Liver (tissue), 9 donors: Measurements from ENCODE around the gene OSBPL5. TPM values are rescaled to one million over a fixed set of nuclear protein-coding genes. Genes with fewer than 3 reads are reported as not detected.
"Not testable (repeated sequence)": the region's sequence is repeated elsewhere in the genome, so short reads cannot be mapped to it uniquely, and the experiment has no call there.

ENCODE experiments used
- DNase-seq: peaks from one replicate; pipeline ENCODE4 v3.0.0-alpha.2; 2017; ENCODE audit warnings: low spot score
- H3K27ac ChIP-seq, 2 donors: one replicate each; pipeline ENCODE4 v1.7.0; 2013; ENCODE audit warnings: inconsistent platforms in 2 of 2, low read length in 2 of 2, control low read depth in 1 of 2, low read depth in 1 of 2, mild to moderate bottlenecking in 1 of 2
- H3K27me3 ChIP-seq, 4 donors: one replicate each; pipeline versions ENCODE4 v1.6.1 to v1.7.0; 2013; ENCODE audit warnings: low read length in 3 of 4, inconsistent platforms in 1 of 4, mild to moderate bottlenecking in 1 of 4, moderate library complexity in 1 of 4; ENCODE audit not compliant: control insufficient read depth in 4 of 4, insufficient read depth in 4 of 4
- H3K36me3 ChIP-seq, 4 donors: one replicate each; pipeline versions ENCODE4 v1.6.1 to v1.7.0; 2013; ENCODE audit warnings: low read length in 3 of 4, mild to moderate bottlenecking in 3 of 4, low read depth in 1 of 4, moderate library complexity in 1 of 4; ENCODE audit not compliant: control insufficient read depth in 4 of 4, insufficient read depth in 3 of 4
- H3K4me1 ChIP-seq, 4 donors: one replicate each; pipeline versions ENCODE4 v1.6.1 to v1.7.0; 2013; ENCODE audit warnings: low read length in 3 of 4, mild to moderate bottlenecking in 3 of 4, moderate library complexity in 1 of 4; ENCODE audit not compliant: control insufficient read depth in 4 of 4, insufficient read depth in 4 of 4
- H3K4me3 ChIP-seq, 3 donors: one replicate each; pipeline versions ENCODE4 v1.6.1 to v1.7.0; 2013; ENCODE audit warnings: low read length in 3 of 3, control low read depth in 1 of 3, low read depth in 1 of 3, mild to moderate bottlenecking in 1 of 3
- H3K9ac ChIP-seq, 2 donors: one replicate each; pipeline ENCODE4 v1.7.0; 2013; ENCODE audit warnings: low read length in 2 of 2, mild to moderate bottlenecking in 2 of 2, moderate library complexity in 2 of 2, control low read depth in 1 of 2, low read depth in 1 of 2
- H3K9me3 ChIP-seq, 4 donors: one replicate each; pipeline versions ENCODE4 v1.6.1 to v1.7.0; 2013; ENCODE audit warnings: low read length in 3 of 4; ENCODE audit not compliant: control insufficient read depth in 4 of 4
- CTCF ChIP-seq: fragments of 150-350 bp; IDR thresholded peaks from 2 replicates; pipeline ENCODE4 v1.5.1; 2017; ENCODE audit warnings: improper control_type of control experiment, low read depth, low read length; ENCODE audit not compliant: missing input control
- EGR1 ChIP-seq, 2 donors: IDR thresholded peaks; 2 replicates each; pipeline ENCODE4 v1.6.1; 2016 to 2018; ENCODE audit warnings: antibody characterized with exemption in 2 of 2, low read depth in 2 of 2
- FOXA1 ChIP-seq: IDR thresholded peaks from 2 replicates; pipeline ENCODE4 v1.6.1; 2016; ENCODE audit warnings: antibody characterized with exemption
- FOXA2 ChIP-seq: IDR thresholded peaks from 2 replicates; pipeline ENCODE4 v1.6.1; 2016; ENCODE audit warnings: antibody characterized with exemption
- GABPA ChIP-seq, 2 donors: IDR thresholded peaks in 1 of 2; conservative IDR thresholded peaks in 1 of 2; 2 replicates each; pipeline ENCODE4 v1.6.1; 2016; ENCODE audit warnings: antibody characterized with exemption in 2 of 2, mild to moderate bottlenecking in 1 of 2, moderate library complexity in 1 of 2
- HNF4A ChIP-seq, 2 donors: conservative IDR thresholded peaks; 2 replicates each; pipeline ENCODE4 v1.6.1; 2016; ENCODE audit warnings: antibody characterized with exemption in 2 of 2, mild to moderate bottlenecking in 2 of 2
- HNF4G ChIP-seq: IDR thresholded peaks from 2 replicates; pipeline ENCODE4 v1.6.1; 2016; ENCODE audit warnings: antibody characterized with exemption
- JUND ChIP-seq, 2 donors: IDR thresholded peaks; 2 replicates each; pipeline ENCODE4 v1.6.1; 2016; ENCODE audit warnings: antibody characterized with exemption in 2 of 2
- NR2F2 ChIP-seq: IDR thresholded peaks from 2 replicates; pipeline ENCODE4 v1.6.1; 2016; ENCODE audit warnings: antibody characterized with exemption
- RAD21 ChIP-seq, 2 donors: IDR thresholded peaks; 2 replicates each; pipeline ENCODE4 v1.6.1; 2016; ENCODE audit warnings: antibody characterized with exemption in 2 of 2, mild to moderate bottlenecking in 2 of 2
- REST ChIP-seq: IDR thresholded peaks from 2 replicates; pipeline ENCODE4 v1.6.1; 2016; ENCODE audit warnings: antibody characterized with exemption, mild to moderate bottlenecking
- RXRA ChIP-seq, 2 donors: IDR thresholded peaks; 2 replicates each; pipeline ENCODE4 v1.6.1; 2017 to 2018; ENCODE audit warnings: antibody characterized with exemption in 2 of 2, mild to moderate bottlenecking in 1 of 2
- SP1 ChIP-seq: IDR thresholded peaks from 2 replicates; pipeline ENCODE4 v1.6.1; 2018; ENCODE audit warnings: antibody characterized with exemption, mild to moderate bottlenecking
- TAF1 ChIP-seq: conservative IDR thresholded peaks from 2 replicates; pipeline ENCODE4 v1.6.1; 2016; ENCODE audit warnings: antibody characterized with exemption, mild to moderate bottlenecking
- YY1 ChIP-seq: IDR thresholded peaks from 2 replicates; pipeline ENCODE4 v1.6.1; 2016; ENCODE audit warnings: antibody characterized with exemption, mild to moderate bottlenecking
- WGBS: extraction: QIAGEN DNeasy Blood & Tissue Kit; methylation state at CpG from one replicate; pipeline ENCODE4 v1.1.7; 2013; 5-methylcytosine and 5-hydroxymethylcytosine counted together
- polyA plus RNA-seq, 2 donors: library from polyadenylated mRNA; stranded (reverse) in 1 of 2; unstranded in 1 of 2; fragments of 200-250 nt in 1 of 2; fragments of >200 nt in 1 of 2; fragmentation: Nextera tagmentation in 1 of 2; extraction: Ambion mirVana in 1 of 2; gene quantifications; one replicate each; pipeline versions ENCODE4 v1.2.1 to v1.2.3, GENCODE V29; 2013 to 2015
- total RNA-seq, 2 donors: library from RNA; depleted of rRNA; stranded (reverse); fragments of >200 nt; gene quantifications; one replicate each; pipeline ENCODE4 v1.2.3, GENCODE V29; 2014
- TF ChIP-seq, protein P1 (sequence below): IDR thresholded peaks from 2 replicates; pipeline ENCODE4 v1.6.1; 2016; ENCODE audit warnings: antibody characterized with exemption
- TF ChIP-seq, protein P2 (sequence below): IDR thresholded peaks from 2 replicates; pipeline ENCODE4 v1.6.1; 2016; ENCODE audit warnings: antibody characterized with exemption
- TF ChIP-seq, protein P3 (sequence below): IDR thresholded peaks from 2 replicates; pipeline ENCODE4 v1.6.1; 2016; ENCODE audit warnings: antibody characterized with exemption
- donor health status: healthy.
- donor health status: healthy.
- donor health status: healthy.
- donor health status: healthy.
- donor health status: healthy.

The OSBPL5 gene
- total and polyA plus RNA-seq, 4 donors = 0.74 to 6.2 (median 3.9) TPM

DNA sequence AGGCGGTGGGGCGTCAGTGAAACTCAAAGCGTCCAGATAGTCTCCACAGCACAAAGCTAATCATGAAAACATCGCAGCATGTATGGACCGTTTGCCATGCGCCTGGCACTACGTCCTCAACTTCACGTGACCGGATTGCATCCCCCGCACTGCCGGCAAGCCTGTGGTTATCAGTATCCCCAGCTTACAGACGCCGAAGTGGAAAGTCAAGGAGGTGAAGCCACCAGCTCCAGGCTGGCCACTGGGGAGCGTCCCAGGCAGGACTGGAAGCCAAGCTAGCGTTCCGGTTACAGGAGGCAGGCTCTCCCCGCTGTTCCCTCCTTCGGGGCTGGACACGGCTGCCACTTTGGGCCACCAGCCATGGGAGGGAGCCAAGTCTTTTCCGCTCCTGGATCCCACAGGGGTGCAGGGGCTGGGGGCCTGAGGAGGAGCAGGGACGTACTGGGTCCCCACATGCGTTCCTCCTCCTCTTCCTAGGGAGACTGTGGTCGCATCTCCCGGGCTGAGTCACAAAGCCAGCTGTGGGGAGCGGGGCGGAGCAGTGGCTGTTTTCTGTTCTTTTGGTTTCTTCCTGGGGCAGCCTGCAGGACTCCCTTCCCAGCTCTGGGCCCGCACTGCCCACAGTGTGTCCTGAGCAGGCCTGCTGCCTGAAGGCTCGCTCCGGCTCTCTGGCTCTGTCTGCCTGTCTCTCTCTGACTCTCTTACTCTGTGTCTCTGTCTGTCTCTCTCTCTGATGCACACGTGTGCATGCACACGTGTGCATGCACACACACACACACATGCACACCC lies 4.3 kb upstream of the OSBPL5 start:
- Histone ChIP-seq H3K9ac (no peak overlapping the region), H3K36me3 (no peaks in the 10 kb centered on the region), H3K4me3 (no peak overlapping the region), H3K4me1 (peaks cover 0 to 6% (median 2%) of the 10 kb centered on the region in 4 donors), H3K27me3 (no peaks in the 10 kb centered on the region), H3K27ac (no peak overlapping the region), H3K9me3 (peaks cover 0 to under 1% (median 0%) of the 10 kb centered on the region in 4 donors)
- no peak for DNase-seq
- TF ChIP-seq JUND (IDR thresholded peaks at IDR 0.05) (no peak), HNF4G (no peak), REST (no peak), HNF4A (conservative IDR thresholded peaks at IDR 0.05) (no peak), FOXA1 (no peak), GABPA (IDR thresholded peaks at IDR 0.05 in 1 of 2, conservative IDR thresholded peaks at IDR 0.05 in 1 of 2) (no peak), FOXA2 (no peak), EGR1 (IDR thresholded peaks at IDR 0.05; ENCODE audit: low read depth in 2 of 2) (no peak), TAF1 (no peak), RXRA (IDR thresholded peaks at IDR 0.05) (no peak), YY1 (no peak), CTCF (no peak), SP1 (no peak), RAD21 (IDR thresholded peaks at IDR 0.05) (no peak), NR2F2 (no peak)
- TF ChIP-seq, protein P1, sequence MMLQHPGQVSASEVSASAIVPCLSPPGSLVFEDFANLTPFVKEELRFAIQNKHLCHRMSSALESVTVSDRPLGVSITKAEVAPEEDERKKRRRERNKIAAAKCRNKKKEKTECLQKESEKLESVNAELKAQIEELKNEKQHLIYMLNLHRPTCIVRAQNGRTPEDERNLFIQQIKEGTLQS = no peak
- TF ChIP-seq, protein P2, sequence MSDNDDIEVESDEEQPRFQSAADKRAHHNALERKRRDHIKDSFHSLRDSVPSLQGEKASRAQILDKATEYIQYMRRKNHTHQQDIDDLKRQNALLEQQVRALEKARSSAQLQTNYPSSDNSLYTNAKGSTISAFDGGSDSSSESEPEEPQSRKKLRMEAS = no peak
- TF ChIP-seq, protein P3, sequence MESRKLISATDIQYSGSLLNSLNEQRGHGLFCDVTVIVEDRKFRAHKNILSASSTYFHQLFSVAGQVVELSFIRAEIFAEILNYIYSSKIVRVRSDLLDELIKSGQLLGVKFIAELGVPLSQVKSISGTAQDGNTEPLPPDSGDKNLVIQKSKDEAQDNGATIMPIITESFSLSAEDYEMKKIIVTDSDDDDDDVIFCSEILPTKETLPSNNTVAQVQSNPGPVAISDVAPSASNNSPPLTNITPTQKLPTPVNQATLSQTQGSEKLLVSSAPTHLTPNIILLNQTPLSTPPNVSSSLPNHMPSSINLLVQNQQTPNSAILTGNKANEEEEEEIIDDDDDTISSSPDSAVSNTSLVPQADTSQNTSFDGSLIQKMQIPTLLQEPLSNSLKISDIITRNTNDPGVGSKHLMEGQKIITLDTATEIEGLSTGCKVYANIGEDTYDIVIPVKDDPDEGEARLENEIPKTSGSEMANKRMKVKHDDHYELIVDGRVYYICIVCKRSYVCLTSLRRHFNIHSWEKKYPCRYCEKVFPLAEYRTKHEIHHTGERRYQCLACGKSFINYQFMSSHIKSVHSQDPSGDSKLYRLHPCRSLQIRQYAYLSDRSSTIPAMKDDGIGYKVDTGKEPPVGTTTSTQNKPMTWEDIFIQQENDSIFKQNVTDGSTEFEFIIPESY = no peak
- 16% methylated on average over 31 of the region's 31 CpGs for WGBS

DNA sequence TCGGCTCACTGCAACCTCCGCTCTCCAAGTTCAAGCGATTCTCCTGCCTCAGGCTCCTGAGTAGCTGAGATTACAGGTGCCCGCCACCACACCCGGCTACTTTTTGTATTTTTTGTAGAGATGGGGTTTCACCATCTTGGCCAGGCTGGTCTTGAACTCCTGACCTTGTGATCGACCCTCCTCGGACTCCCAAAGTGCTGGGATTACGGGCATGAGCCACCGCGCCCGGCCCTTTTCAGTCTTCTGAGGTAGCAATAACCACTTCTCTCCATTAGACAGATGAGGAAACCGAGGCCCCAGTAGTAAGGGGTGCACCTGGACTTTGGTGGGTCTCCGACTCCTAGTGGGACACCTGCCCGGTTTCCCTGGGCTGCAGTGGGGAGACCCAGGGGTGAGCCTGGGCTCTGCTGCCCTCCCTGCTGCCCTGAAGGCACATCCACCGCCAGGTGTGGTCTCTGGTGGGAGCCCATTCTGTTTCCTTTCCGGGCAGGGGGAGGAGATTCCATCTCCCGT lies 3.7 kb upstream of the OSBPL5 start:
- not testable (repeated sequence) for H3K27ac ChIP-seq, H3K4me1 ChIP-seq, H3K27me3 ChIP-seq, H3K9ac ChIP-seq, H3K9me3 ChIP-seq, H3K4me3 ChIP-seq, H3K36me3 ChIP-seq, DNase-seq
- whole genome bisulfite sequencing = 78% methylated on average over 17 of the region's 17 CpGs
